ENCODE data around the gene TTLL11. TPM values are rescaled to one million over a fixed set of nuclear protein-coding genes. Genes with fewer than 3 reads are reported as not detected.
A peak's percentile ranks its signal among the peaks of the same experiment; 100 is the strongest.

Gene TTLL11
- total and polyA plus RNA-seq, 2 experiments from 2014 or later, result 0.57 to 1.4 TPM

GRCh38 chr9:121786998-121787422 is 306.1 kb downstream of the TTLL11 start (continued):
- TF ChIP-seq ZNF114 (CRISPR knock-in tag; IDR thresholded peaks at IDR 0.05), result no peak
- TF ChIP-seq NANOG (IDR thresholded peaks at IDR 0.05; ENCODE audit: borderline replicate concordance), result no peak
- no peak for TF ChIP-seq REST (IDR thresholded peaks at IDR 0.05; ENCODE audit: unreplicated experiment)
- no peak for TF ChIP-seq EZH2phosphoT487 (IDR thresholded peaks at IDR 0.05; ENCODE audit: unreplicated experiment)
- TF ChIP-seq CTCF (conservative IDR thresholded peaks at IDR 0.05; ENCODE audit: low read depth in 2 of 2), result no peak
- no peak for TF ChIP-seq POLR2AphosphoS5 (IDR thresholded peaks at IDR 0.05; ENCODE audit: low read depth)
- no peak for TF ChIP-seq ZNF331 (CRISPR knock-in tag; IDR thresholded peaks at IDR 0.05; ENCODE audit: low read depth)
- no peak for TF ChIP-seq JUNB (IDR thresholded peaks at IDR 0.05; ENCODE audit: unreplicated experiment)

- Mint-ChIP-seq H3K9me3 (peaks cover 11% of the 10 kb centered on the region; the same call in 2 of the 3 replicates), H3K36me3 (ENCODE audit: low read depth) (peaks cover 3% of the 10 kb centered on the region), H3K27ac (peak overlapping the region; percentile 88), H3K27me3 (ENCODE audit: insufficient read depth, low read depth, poor library complexity) (peaks cover 12% of the 10 kb centered on the region), H3K4me1 (peaks cover 42% of the 10 kb centered on the region), H3K4me3 (no peak overlapping the region)
- peaks cover 25% of the 10 kb centered on the region for H3K4me1 ChIP-seq (ENCODE audit: insufficient read depth)
- no peaks in the 10 kb centered on the region for H3K27me3 ChIP-seq (ENCODE audit: insufficient read depth)
- ATAC-seq, result no peak
- no peaks in the 10 kb centered on the region for H3K9me2 ChIP-seq (ENCODE audit: insufficient read depth)
- H3F3A ChIP-seq (replicated peaks; ENCODE audit: low read depth), result no peaks in the 10 kb centered on the region
- H4K20me1 ChIP-seq (replicated peaks; ENCODE audit: insufficient read depth), result no peaks in the 10 kb centered on the region
- TF ChIP-seq STAT1 (IDR thresholded peaks at IDR 0.05; ENCODE audit: unreplicated experiment) (no peak), JUNB (IDR thresholded peaks at IDR 0.05; ENCODE audit: unreplicated experiment) (no peak), CREB1 (CRISPR knock-in tag; IDR thresholded peaks at IDR 0.05; ENCODE audit: low read depth) (no peak), EZH2 (IDR thresholded peaks at IDR 0.05; ENCODE audit: low read depth, unreplicated experiment) (no peak), REST (IDR thresholded peaks at IDR 0.05; ENCODE audit: unreplicated experiment) (no peak), ZNF114 (CRISPR knock-in tag; IDR thresholded peaks at IDR 0.05) (no peak)
- no peak overlapping the region for H3K4me3 ChIP-seq
- no peak overlapping the region for H2AFZ ChIP-seq
- H3K36me3 ChIP-seq (ENCODE audit: insufficient read depth), result no peaks in the 10 kb centered on the region
- H3K79me2 ChIP-seq (replicated peaks; ENCODE audit: insufficient read depth), result no peaks in the 10 kb centered on the region
- H3K27ac ChIP-seq (ENCODE audit: low read depth), result no peak overlapping the region
- no peak for DNase-seq (ENCODE audit: low spot score)
- no peak overlapping the region for H3K4me2 ChIP-seq
Measured at GRCh38 chr9:121786543-121786948, 306.6 kb downstream of the TTLL11 start.
